ENCODE data around the gene CLDND2. TPM values are rescaled to one million over a fixed set of nuclear protein-coding genes. Genes with fewer than 3 reads are reported as not detected.

Gene CLDND2
- total and polyA plus RNA-seq, 10 of the 15 experiments (the other 5 are each of a cell fraction or from before 2014, with no cell fraction given), result 0.24 to 7.1 (median 1.8) TPM; not detected in 1

- H3K4me1 ChIP-seq (ENCODE audit: control insufficient read depth, insufficient read depth, low read length), result no peaks in the 10 kb centered on the region
- H3K79me2 ChIP-seq (ENCODE audit: control insufficient read depth, insufficient read depth, low read length), result no peaks in the 10 kb centered on the region
- no peaks in the 10 kb centered on the region for H3K9me3 ChIP-seq (replicated peaks; ENCODE audit: control insufficient read depth, insufficient read depth, low read length)
- no peak overlapping the region for H3K27ac ChIP-seq (ENCODE audit: control insufficient read depth, insufficient read depth)
- no peak overlapping the region for H3K4me2 ChIP-seq (ENCODE audit: control insufficient read depth, insufficient read depth)
- intact Hi-C loops (cut with micrococcal nuclease; ENCODE audit: unreplicated experiment), result no loop called here
- TF ChIP-seq ETV6 (conservative IDR thresholded peaks at IDR 0.05 in 1 of 2, IDR thresholded peaks at IDR 0.05 in 1 of 2; ENCODE audit: borderline replicate concordance in 1 of 2, low read depth in 1 of 2) (no peak), ZBTB4 (CRISPR knock-in tag; IDR thresholded peaks at IDR 0.05) (no peak), STAT1 (conservative IDR thresholded peaks at IDR 0.05) (no peak), KDM1A (IDR thresholded peaks at IDR 0.05; ENCODE audit: borderline replicate concordance) (no peak), MTA2 (IDR thresholded peaks at IDR 0.05; ENCODE audit: low read depth) (no peak), GATAD2B (conservative IDR thresholded peaks at IDR 0.05; ENCODE audit: low read depth) (no peak), ATF7 (IDR thresholded peaks at IDR 0.05; ENCODE audit: low read depth) (no peak)
- H2AFZ ChIP-seq (ENCODE audit: control insufficient read depth, low read depth, low read length), result no peak overlapping the region
- SMC1A ChIA-PET (ENCODE audit: uncharacterized antibody, unreplicated experiment), result no interaction called here
- in situ Hi-C loops (cut with MboI), result no loop called here
- FAIRE-seq, result no peak
- 52% methylated on average over 22 of the region's 26 CpGs for WGBS (ENCODE audit: insufficient coverage, insufficient replicate concordance, low lambda C conversion rate, missing lambda C conversion rate)
- ATAC-seq, result no peak
- H3K4me3 ChIP-seq, result no peak overlapping the region
- DNase-seq (ENCODE audit: low read depth, low spot score), result no peak
- POLR2A ChIA-PET, result no interaction called here
- H3K36me3 ChIP-seq (ENCODE audit: control insufficient read depth in 2 of 2, insufficient read depth in 2 of 2, low read length in 1 of 2), result no peaks in the 10 kb centered on the region
- H3K9ac ChIP-seq (ENCODE audit: control insufficient read depth, insufficient read depth, low read length), result no peak overlapping the region
- H3K27me3 ChIP-seq (replicated peaks in 1 of 2; ENCODE audit: control insufficient read depth in 2 of 2, insufficient read depth in 2 of 2, low read length in 1 of 2), result no peaks in the 10 kb centered on the region; a peak in 1 of 4 replicates
- RAD21 ChIA-PET (ENCODE audit: unreplicated experiment), result no interaction called here
- H4K20me1 ChIP-seq (ENCODE audit: control insufficient read depth, insufficient read depth), result no peaks in the 10 kb centered on the region
- BruUV-seq (replicated peaks), result no TSS peak
- CTCF ChIA-PET, result no interaction called here
These were observed 43.4 kb downstream of the CLDND2 start for GRCh38 chr19:51325161-51325976.
